ENCODE data around the gene RNF149. TPM values are rescaled to one million over a fixed set of nuclear protein-coding genes. Genes with fewer than 3 reads are reported as not detected.

RNF149 gene
- total RNA-seq, 1 experiment from 2014 or later: 40.2 TPM

DNA sequence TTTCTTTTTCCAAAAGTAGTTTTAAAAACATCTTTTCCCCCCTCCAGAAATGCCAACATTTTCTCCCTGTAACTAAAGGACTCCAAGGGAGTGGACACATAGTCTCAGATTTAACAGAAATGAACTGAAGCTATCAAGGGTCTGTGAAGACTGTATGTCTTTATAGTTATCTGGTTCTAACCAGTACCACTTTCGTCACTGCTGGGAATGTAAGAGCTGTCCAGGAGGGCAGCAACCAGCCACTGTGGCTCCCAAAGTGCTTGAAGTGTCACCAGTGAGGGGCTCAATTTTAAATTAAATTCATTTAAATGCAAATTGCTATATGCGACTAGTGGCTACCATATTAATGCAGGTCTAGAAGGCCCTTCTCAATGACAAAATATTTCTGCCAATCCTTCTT, 15.0 kb downstream of the RNF149 start:
- H3K4me2 ChIP-seq (ENCODE audit: low read length): no peak overlapping the region
- BruUV-seq (replicated peaks): no TSS peak
- H4K20me1 ChIP-seq (ENCODE audit: insufficient read depth): no peaks in the 10 kb centered on the region
- H3K79me2 ChIP-seq (ENCODE audit: insufficient read depth, low read length): peaks cover 73% of the 10 kb centered on the region
- no peaks in the 10 kb centered on the region for H3K9me3 ChIP-seq (ENCODE audit: control insufficient read depth in 1 of 2, insufficient read depth in 1 of 2, low read depth in 1 of 2, low read length in 2 of 2)
- ATAC-seq (no peak), DNase-seq (ENCODE audit: low read depth, low spot score) (no peak)
- no peaks in the 10 kb centered on the region for H3K4me1 ChIP-seq (ENCODE audit: control insufficient read depth in 1 of 2, insufficient read depth in 2 of 2, low read length in 2 of 2)
- ChIA-PET POLR2A (no interaction called here), RAD21 (ENCODE audit: low non-redundant PET in 1 of 2, low total read pairs in 2 of 2, uncharacterized antibody in 2 of 2, unreplicated experiment in 2 of 2) (no interaction called here), CTCF (no interaction called here)
- H3K27me3 ChIP-seq (ENCODE audit: insufficient read depth, low read length): no peaks in the 10 kb centered on the region
- peaks cover 12 to 18% of the 10 kb centered on the region in 2 experiments; a peak in 3 of 4 replicates for H3K36me3 ChIP-seq (ENCODE audit: control insufficient read depth in 1 of 2, insufficient read depth in 2 of 2, low read length in 2 of 2)
- H3K9me2 ChIP-seq (ENCODE audit: insufficient read depth): no peaks in the 10 kb centered on the region
- H3K4me3 ChIP-seq (replicated peaks in 1 of 2; ENCODE audit: low read depth in 1 of 2, low read length in 2 of 2): no peak overlapping the region
- H2AFZ ChIP-seq (ENCODE audit: low read depth, low read length, poor library complexity, severe bottlenecking): no peak overlapping the region
- intact Hi-C loops (cut with micrococcal nuclease): no loop called here
- H3K27ac ChIP-seq (ENCODE audit: low read depth, low read length): no peak overlapping the region
- no peak overlapping the region for H3K9ac ChIP-seq (ENCODE audit: low read length)
- TF ChIP-seq ELF1 (IDR thresholded peaks at IDR 0.05; ENCODE audit: borderline replicate concordance, low read depth) (no peak), MAX (IDR thresholded peaks at IDR 0.05) (no peak), RAD21 (IDR thresholded peaks at IDR 0.05; ENCODE audit: low read depth) (no peak), SP1 (IDR thresholded peaks at IDR 0.05; ENCODE audit: low read depth) (no peak), CBX3 (IDR thresholded peaks at IDR 0.05; ENCODE audit: low read depth) (no peak), ZBTB33 (IDR thresholded peaks at IDR 0.05; ENCODE audit: extremely low read depth, insufficient replicate concordance, low read length) (no peak), POLR2AphosphoS5 (IDR thresholded peaks at IDR 0.05; ENCODE audit: low read depth, low read length) (no peak)

DNA sequence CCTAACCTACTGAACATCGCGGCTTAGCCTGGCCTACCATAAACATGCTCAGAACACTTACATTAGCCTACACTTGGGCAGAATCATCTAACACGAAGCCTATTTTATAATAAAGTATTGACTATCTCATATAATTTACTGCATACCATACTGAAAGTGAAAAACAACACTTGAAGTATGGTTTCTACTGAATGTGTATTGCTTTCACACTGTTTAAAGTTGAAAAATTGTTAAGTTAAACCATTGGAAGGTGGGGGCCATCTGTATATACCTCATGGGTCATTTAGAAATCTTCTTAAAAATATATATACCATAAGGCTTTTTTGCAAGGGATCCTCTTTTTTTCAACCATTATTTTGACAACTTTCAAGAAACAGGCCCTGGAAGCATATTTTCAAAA, 16.5 kb downstream of the RNF149 start:
- H3K27ac ChIP-seq (ENCODE audit: low read depth, low read length): no peak overlapping the region
- H3K36me3 ChIP-seq (ENCODE audit: control insufficient read depth in 1 of 2, insufficient read depth in 2 of 2, low read length in 2 of 2): peaks cover 17 to 18% of the 10 kb centered on the region in 2 experiments; a peak in 3 of 4 replicates
- DNase-seq (ENCODE audit: low read depth, low spot score) (no peak), ATAC-seq (no peak)
- no peaks in the 10 kb centered on the region for H3K9me2 ChIP-seq (ENCODE audit: insufficient read depth)
- no TSS peak for BruUV-seq (replicated peaks)
- RAD21 ChIA-PET (ENCODE audit: low non-redundant PET in 1 of 2, low total read pairs in 2 of 2, uncharacterized antibody in 2 of 2, unreplicated experiment in 2 of 2): no interaction called here
- POLR2A ChIA-PET: no interaction called here
- intact Hi-C loops (cut with micrococcal nuclease): no loop called here
- no peak overlapping the region for H3K4me2 ChIP-seq (ENCODE audit: low read length)
- no peaks in the 10 kb centered on the region for H3K27me3 ChIP-seq (ENCODE audit: insufficient read depth, low read length)
- CTCF ChIA-PET: no interaction called here
- no peaks in the 10 kb centered on the region for H4K20me1 ChIP-seq (ENCODE audit: insufficient read depth)
- no peak overlapping the region for H2AFZ ChIP-seq (ENCODE audit: low read depth, low read length, poor library complexity, severe bottlenecking)
- peaks cover 59% of the 10 kb centered on the region for H3K79me2 ChIP-seq (ENCODE audit: insufficient read depth, low read length)
- H3K4me1 ChIP-seq (ENCODE audit: control insufficient read depth in 1 of 2, insufficient read depth in 2 of 2, low read length in 2 of 2): no peaks in the 10 kb centered on the region
- no peak overlapping the region for H3K9ac ChIP-seq (ENCODE audit: low read length)
- no peaks in the 10 kb centered on the region for H3K9me3 ChIP-seq (ENCODE audit: control insufficient read depth in 1 of 2, insufficient read depth in 1 of 2, low read depth in 1 of 2, low read length in 2 of 2)
- H3K4me3 ChIP-seq (replicated peaks in 1 of 2; ENCODE audit: low read depth in 1 of 2, low read length in 2 of 2): no peak overlapping the region
- TF ChIP-seq EZH2phosphoT487 (IDR thresholded peaks at IDR 0.05; ENCODE audit: borderline replicate concordance) (no peak), ZBTB33 (IDR thresholded peaks at IDR 0.05; ENCODE audit: extremely low read depth, insufficient replicate concordance, low read length) (no peak), SIN3A (IDR thresholded peaks at IDR 0.05; ENCODE audit: low read depth) (no peak), EGR1 (IDR thresholded peaks at IDR 0.05; ENCODE audit: low read depth) (no peak), TCF7L2 (IDR thresholded peaks at IDR 0.05; ENCODE audit: borderline replicate concordance, extremely low read depth, insufficient read depth, insufficient read length) (no peak), EZH2 (IDR thresholded peaks at IDR 0.05) (no peak), CBX3 (IDR thresholded peaks at IDR 0.05; ENCODE audit: low read depth) (no peak), ZFX (IDR thresholded peaks at IDR 0.05) (no peak), CEBPB (IDR thresholded peaks at IDR 0.05; ENCODE audit: low read depth) (no peak)
- TF ChIP-seq, protein P1, sequence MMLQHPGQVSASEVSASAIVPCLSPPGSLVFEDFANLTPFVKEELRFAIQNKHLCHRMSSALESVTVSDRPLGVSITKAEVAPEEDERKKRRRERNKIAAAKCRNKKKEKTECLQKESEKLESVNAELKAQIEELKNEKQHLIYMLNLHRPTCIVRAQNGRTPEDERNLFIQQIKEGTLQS (IDR thresholded peaks at IDR 0.05): no peak

All from HCT116 (cell line).